Measurements from ENCODE around the gene MAP3K3.

MAP3K3 gene

GRCh38 chr17:63652106-63652505 is 29.9 kb downstream of the MAP3K3 start:
- no peak for DNase-seq (ENCODE audit: low read depth in 2 of 2)

GRCh38 chr17:63653050-63653449 is 30.8 kb downstream of the MAP3K3 start:
- no peak for DNase-seq (ENCODE audit: low read depth in 2 of 2)

GRCh38 chr17:63657786-63658185 is 35.6 kb downstream of the MAP3K3 start:
- DNase-seq (ENCODE audit: low read depth in 2 of 2) = no peak

- no peak for DNase-seq (ENCODE audit: low read depth in 2 of 2)
Observed at GRCh38 chr17:63658366-63658765, 36.1 kb downstream of the MAP3K3 start.

DNA sequence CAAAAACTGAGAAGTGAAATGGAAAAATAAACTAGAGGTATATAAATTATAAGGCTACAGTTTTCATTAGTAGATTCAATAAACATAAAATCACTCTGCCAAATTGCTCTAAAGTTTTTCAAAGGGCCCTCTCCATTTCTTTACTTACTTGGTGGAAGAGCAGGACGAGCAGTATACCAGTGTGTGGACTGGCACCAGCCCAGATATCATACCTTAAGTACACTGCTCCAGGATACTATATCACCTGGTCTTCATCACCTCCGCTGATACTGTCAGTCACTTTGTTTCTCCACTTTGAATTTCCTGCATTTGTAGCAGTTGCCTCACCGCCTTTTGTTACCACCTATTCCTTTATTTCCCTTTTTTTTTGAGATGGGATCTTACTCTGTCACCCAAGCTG is 37.6 kb downstream of the MAP3K3 start:
- no peak for DNase-seq (ENCODE audit: low read depth in 2 of 2)

- DNase-seq (ENCODE audit: low read depth in 2 of 2) = no peak
Observed at GRCh38 chr17:63665527-63666214, 43.5 kb downstream of the MAP3K3 start.

- no peak for DNase-seq (ENCODE audit: low read depth in 2 of 2)
Observed at GRCh38 chr17:63672856-63673255, 50.6 kb downstream of the MAP3K3 start.

- DNase-seq (ENCODE audit: low read depth in 2 of 2) = no peak
Observed at GRCh38 chr17:63675231-63675606, 53.0 kb downstream of the MAP3K3 start.

DNA sequence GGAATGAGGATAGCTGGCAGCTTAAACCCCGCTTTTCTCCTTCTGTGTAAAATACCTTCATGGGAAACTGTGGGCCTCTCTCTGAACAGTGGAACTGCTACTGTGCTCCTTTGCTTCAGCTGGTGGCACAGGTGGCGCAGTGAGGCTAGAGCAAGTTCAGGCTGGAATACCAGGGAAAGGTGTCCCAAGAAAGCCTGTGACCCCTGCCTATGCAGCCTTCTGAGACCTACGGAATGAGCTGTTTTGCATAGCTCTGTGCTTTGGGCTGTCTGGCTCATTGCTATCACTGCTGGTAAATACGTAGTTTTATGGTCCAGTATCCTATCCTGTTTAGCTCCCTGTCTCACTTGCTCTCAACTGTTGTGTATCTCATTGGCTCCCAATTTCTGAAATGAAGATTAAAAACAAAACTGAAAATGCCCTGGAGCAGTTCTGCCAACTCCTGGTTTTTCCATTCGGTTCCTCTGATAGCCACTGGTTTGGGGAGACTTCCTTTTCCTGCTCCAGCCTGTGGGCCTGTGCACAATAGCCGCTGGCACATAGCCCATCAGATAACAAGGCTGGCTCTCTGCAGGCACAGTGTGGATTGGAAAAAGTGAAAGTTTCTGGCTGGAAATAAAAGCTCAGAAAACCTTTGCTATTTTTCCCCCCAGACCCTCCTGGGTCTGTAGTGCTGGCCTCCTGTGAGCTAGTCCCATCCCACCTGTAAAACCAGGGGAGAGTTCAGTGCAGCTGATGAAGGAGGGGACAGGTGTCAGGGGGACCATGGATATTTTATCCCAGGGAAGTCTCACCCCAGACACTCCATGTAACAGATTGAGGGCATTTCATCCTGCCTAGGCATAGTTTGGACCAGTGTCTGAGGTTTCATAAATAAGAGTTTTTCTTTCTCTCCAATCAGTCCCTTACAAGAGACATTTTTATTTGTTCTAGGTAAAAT is 53.7 kb downstream of the MAP3K3 start:
- DNase-seq (ENCODE audit: low read depth in 2 of 2) = no peak

GRCh38 chr17:63676584-63676983 is 54.4 kb downstream of the MAP3K3 start:
- no peak for DNase-seq (ENCODE audit: low read depth in 2 of 2)

DNA sequence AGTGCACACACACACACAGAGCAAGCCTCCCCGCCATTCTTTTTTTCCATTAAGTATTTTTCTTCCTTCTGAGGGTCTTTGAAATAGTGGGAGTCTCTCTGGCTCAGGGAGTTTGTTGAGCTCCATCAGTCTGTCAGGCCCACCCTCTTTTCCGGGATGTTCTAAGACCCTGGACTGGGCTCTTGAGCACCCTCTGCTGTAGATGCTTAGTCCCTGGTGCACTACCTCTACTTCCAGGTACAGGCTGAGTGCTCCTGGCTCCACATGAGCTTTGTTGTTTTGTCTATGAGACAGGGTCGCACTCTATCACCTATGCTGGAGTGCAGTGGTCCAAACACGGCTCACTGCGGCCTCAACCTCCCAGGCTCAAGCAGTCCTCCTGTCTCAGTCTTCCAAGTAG is 57.0 kb downstream of the MAP3K3 start:
- no peak for DNase-seq (ENCODE audit: low read depth in 2 of 2)

- no peak for DNase-seq (ENCODE audit: low read depth in 2 of 2)
Observed at GRCh38 chr17:63680700-63681099, 58.5 kb downstream of the MAP3K3 start.

- no peak for DNase-seq (ENCODE audit: low read depth in 2 of 2)
Observed at GRCh38 chr17:63681530-63681929, 59.3 kb downstream of the MAP3K3 start.

- no peak for DNase-seq (ENCODE audit: low read depth in 2 of 2)
Observed at GRCh38 chr17:63682441-63682840, 60.2 kb downstream of the MAP3K3 start.

GRCh38 chr17:63682981-63683380 is 60.8 kb downstream of the MAP3K3 start:
- no peak for DNase-seq (ENCODE audit: low read depth in 2 of 2)

GRCh38 chr17:63685041-63685440 is 62.8 kb downstream of the MAP3K3 start:
- DNase-seq (ENCODE audit: low read depth in 2 of 2) = no peak

DNA sequence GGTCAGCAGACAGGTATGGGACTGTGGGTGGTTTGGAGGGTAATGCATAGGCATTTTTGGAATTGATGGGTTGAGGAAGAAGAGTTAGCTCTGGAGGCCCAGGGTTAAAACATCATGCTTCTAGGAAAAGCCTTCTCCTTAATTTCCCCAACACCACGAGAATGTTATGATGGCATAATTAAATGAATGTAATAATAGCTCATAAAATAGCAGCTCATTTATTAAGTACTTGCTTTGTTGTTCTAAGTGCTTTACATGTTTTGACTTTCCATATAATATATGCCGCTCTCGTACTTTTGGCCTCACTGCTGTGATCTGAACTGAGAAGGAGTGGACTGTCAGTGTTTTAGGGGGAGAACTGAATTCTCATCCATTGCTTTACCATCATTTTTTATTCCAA is 63.4 kb downstream of the MAP3K3 start:
- DNase-seq (ENCODE audit: low read depth in 2 of 2) = no peak

GRCh38 chr17:63686138-63686685 is 64.0 kb downstream of the MAP3K3 start:
- no peak for DNase-seq (ENCODE audit: low read depth in 2 of 2)

DNA sequence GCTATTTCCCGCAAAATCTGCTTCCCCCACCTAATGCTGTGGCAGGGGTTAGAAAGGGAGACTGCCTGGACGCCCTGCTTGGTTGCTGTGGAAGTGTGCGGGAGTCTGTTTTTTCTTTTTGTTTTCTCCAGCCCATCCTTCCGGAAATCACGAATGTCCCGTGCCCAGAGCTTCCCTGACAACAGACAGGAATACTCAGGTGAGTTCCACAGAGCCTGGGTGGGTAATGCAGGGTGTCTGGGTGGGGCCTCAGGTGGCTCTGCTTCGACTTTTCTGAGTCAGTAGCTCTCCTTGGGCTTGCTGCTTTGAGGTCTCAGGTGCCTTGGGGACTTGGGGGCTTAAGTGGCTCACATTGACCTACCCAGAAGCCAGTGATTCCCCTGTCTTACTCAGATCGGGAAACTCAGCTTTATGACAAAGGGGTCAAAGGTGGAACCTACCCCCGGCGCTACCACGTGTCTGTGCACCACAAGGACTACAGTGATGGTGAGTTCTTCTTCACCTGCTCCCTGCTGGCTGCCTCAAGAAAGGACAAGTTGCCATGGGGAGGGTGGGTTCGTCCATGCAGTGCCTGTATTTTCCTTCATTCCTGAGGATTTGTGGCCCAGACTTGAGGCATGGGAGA is 66.3 kb downstream of the MAP3K3 start:
- DNase-seq (ENCODE audit: low read depth in 2 of 2) = no peak

DNA sequence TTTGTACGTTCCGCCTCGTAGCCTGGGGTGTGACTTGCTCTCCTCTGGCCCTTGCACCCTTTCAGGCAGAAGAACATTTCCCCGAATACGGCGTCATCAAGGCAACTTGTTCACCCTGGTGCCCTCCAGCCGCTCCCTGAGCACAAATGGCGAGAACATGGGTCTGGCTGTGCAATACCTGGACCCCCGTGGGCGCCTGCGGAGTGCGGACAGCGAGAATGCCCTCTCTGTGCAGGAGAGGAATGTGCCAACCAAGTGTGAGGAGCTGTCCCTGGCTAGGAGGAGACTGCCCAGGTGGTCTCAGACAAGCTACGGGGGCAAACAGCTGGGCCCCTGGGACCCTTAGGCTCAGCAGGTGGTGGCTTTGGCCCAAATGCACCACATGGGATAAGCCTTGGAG is 67.3 kb downstream of the MAP3K3 start:
- DNase-seq (ENCODE audit: low read depth in 2 of 2) = no peak

- DNase-seq (ENCODE audit: low read depth in 2 of 2) = no peak
Observed at GRCh38 chr17:63692195-63692816, 70.1 kb downstream of the MAP3K3 start.

All from stimulated activated CD4-positive, alpha-beta T cell treated with anti-CD3 and anti-CD28 coated beads, Interleukin-15, amount 100 ng/mL, for 48 hours (primary cell).